ENCODE results near the gene MAPK14. TPM values are rescaled to one million over a fixed set of nuclear protein-coding genes. Genes with fewer than 3 reads are reported as not detected.

Gene MAPK14
- total and polyA plus RNA-seq, 9 of the 15 experiments (the other 6 are each of a cell fraction or from before 2014, with no cell fraction given), result 8.8 to 62.7 (median 35.5) TPM

DNA sequence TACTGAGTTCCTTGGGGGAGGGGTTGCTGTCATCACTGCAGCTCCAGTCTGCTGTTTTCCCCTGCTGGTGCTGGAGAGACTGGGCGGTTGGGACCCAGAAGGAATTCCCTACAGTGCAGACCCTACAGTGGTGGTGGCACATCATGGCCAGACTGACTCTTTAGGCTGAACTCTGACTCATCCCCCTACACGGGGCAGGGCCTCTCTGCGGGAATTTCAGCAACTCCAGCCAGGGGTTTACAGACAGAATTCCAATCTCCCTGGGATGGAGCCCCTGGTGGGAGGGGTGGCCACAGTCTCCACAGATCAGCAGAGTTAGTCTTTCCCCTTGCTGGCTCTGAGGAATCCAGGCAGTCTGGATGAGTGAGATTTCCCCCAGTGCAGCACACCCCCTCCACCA lies 55.8 kb downstream of the MAPK14 start:
- DNase-seq (ENCODE audit: extremely low read depth in 1 of 4, low spot score in 3 of 4) (no peak), ATAC-seq (no peak), FAIRE-seq (no peak)
- BruUV-seq (replicated peaks), result no TSS peak
- no peak overlapping the region for H3K9ac ChIP-seq (ENCODE audit: insufficient read depth in 1 of 2, low read depth in 2 of 2, low read length in 2 of 2)
- H3K9me1 ChIP-seq (ENCODE audit: control insufficient read depth, insufficient read depth, low read length), result no peaks in the 10 kb centered on the region
- H3K4me3 ChIP-seq, result no peak overlapping the region
- in situ Hi-C loops (cut with MboI), result no loop called here
- TF ChIP-seq ZNF239 (CRISPR knock-in tag; IDR thresholded peaks at IDR 0.05) (no peak), SAP30 (IDR thresholded peaks at IDR 0.05; ENCODE audit: borderline replicate concordance, insufficient read depth, low read depth, low read length, poor library complexity, severe bottlenecking) (no peak), PTRF (tag; IDR thresholded peaks at IDR 0.05) (no peak), TAL1 (IDR thresholded peaks at IDR 0.05) (no peak), NONO (IDR thresholded peaks at IDR 0.05; ENCODE audit: low read depth in 2 of 2, low read length in 1 of 2) (no peak), TCF7 (IDR thresholded peaks at IDR 0.05; ENCODE audit: borderline replicate concordance) (no peak), NEUROD1 (IDR thresholded peaks at IDR 0.05; ENCODE audit: borderline replicate concordance, low read depth, low read length, partially characterized antibody) (no peak), ESRRB (CRISPR knock-in tag; IDR thresholded peaks at IDR 0.05; ENCODE audit: borderline replicate concordance) (no peak), U2AF1 (optimal IDR thresholded peaks at IDR 0.05; ENCODE audit: low read depth, low read length) (no peak), ESRRA (IDR thresholded peaks at IDR 0.05; ENCODE audit: borderline replicate concordance, low read depth) (no peak), CCNT2 (IDR thresholded peaks at IDR 0.05; ENCODE audit: borderline replicate concordance, extremely low read depth, insufficient read length, low read depth, low read length) (no peak), SOX6 (IDR thresholded peaks at IDR 0.05) (no peak), HDAC2 (IDR thresholded peaks at IDR 0.05) (no peak), ZFPM2 (CRISPR knock-in tag; IDR thresholded peaks at IDR 0.05) (no peak)
- TF ChIP-seq, protein P1, sequence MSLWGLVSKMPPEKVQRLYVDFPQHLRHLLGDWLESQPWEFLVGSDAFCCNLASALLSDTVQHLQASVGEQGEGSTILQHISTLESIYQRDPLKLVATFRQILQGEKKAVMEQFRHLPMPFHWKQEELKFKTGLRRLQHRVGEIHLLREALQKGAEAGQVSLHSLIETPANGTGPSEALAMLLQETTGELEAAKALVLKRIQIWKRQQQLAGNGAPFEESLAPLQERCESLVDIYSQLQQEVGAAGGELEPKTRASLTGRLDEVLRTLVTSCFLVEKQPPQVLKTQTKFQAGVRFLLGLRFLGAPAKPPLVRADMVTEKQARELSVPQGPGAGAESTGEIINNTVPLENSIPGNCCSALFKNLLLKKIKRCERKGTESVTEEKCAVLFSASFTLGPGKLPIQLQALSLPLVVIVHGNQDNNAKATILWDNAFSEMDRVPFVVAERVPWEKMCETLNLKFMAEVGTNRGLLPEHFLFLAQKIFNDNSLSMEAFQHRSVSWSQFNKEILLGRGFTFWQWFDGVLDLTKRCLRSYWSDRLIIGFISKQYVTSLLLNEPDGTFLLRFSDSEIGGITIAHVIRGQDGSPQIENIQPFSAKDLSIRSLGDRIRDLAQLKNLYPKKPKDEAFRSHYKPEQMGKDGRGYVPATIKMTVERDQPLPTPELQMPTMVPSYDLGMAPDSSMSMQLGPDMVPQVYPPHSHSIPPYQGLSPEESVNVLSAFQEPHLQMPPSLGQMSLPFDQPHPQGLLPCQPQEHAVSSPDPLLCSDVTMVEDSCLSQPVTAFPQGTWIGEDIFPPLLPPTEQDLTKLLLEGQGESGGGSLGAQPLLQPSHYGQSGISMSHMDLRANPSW (CRISPR knock-in tag; IDR thresholded peaks at IDR 0.05), result no peak
- TF ChIP-seq, protein P2, sequence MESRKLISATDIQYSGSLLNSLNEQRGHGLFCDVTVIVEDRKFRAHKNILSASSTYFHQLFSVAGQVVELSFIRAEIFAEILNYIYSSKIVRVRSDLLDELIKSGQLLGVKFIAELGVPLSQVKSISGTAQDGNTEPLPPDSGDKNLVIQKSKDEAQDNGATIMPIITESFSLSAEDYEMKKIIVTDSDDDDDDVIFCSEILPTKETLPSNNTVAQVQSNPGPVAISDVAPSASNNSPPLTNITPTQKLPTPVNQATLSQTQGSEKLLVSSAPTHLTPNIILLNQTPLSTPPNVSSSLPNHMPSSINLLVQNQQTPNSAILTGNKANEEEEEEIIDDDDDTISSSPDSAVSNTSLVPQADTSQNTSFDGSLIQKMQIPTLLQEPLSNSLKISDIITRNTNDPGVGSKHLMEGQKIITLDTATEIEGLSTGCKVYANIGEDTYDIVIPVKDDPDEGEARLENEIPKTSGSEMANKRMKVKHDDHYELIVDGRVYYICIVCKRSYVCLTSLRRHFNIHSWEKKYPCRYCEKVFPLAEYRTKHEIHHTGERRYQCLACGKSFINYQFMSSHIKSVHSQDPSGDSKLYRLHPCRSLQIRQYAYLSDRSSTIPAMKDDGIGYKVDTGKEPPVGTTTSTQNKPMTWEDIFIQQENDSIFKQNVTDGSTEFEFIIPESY (CRISPR knock-in tag; IDR thresholded peaks at IDR 0.05), result no peak
- H3K36me3 ChIP-seq (ENCODE audit: control insufficient read depth, insufficient read depth, low read length), result peaks cover 56% of the 10 kb centered on the region
- ChIA-PET CTCF (ENCODE audit: low intra/inter-chr PET ratio) (no interaction called here), POLR2A (interaction anchor here (1.5 kb wide), 1 partner anchor 10 kb away, joined by 4 read pairs; no protein-coding TSS in a partner anchor)
- no peak overlapping the region for H2AFZ ChIP-seq (ENCODE audit: low read depth, low read length)
- WGBS (ENCODE audit: insufficient coverage, low coverage, missing lambda C conversion rate), result 84% methylated on average over 3 of the region's 3 CpGs
- no peaks in the 10 kb centered on the region for H3K4me1 ChIP-seq (replicated peaks in 1 of 2; ENCODE audit: control insufficient read depth in 2 of 2, insufficient read depth in 2 of 2, low read length in 2 of 2)
- no peaks in the 10 kb centered on the region for H3K27me3 ChIP-seq (ENCODE audit: control insufficient read depth in 2 of 2, insufficient read depth in 2 of 2, low read length in 2 of 2)
- no peaks in the 10 kb centered on the region for H4K20me1 ChIP-seq (replicated peaks; ENCODE audit: control insufficient read depth, insufficient read depth, low read length)
- intact Hi-C loops (cut with micrococcal nuclease), result no loop called here
- H3K79me2 ChIP-seq (ENCODE audit: control insufficient read depth, insufficient read depth, low read length), result no peaks in the 10 kb centered on the region
- H3K9me3 ChIP-seq (replicated peaks; ENCODE audit: control insufficient read depth, insufficient read depth, low read depth, low read length), result no peaks in the 10 kb centered on the region; the same call in 1 of the 2 replicates
- no peak overlapping the region for H3K27ac ChIP-seq (ENCODE audit: extremely low read depth, low read depth, low read length)
- no peak overlapping the region for H3K4me2 ChIP-seq (ENCODE audit: insufficient read depth, low read length)
